Choroid plexus epithelial cell (primary cell): Measurements from ENCODE around the gene DNASE1L3.
"Not testable (repeated sequence)": the region's sequence is repeated elsewhere in the genome, so short reads cannot be mapped to it uniquely, and the experiment has no call there.

Experiments
- DNase-seq: peaks from one replicate; pipeline ENCODE4 v3.0.0-alpha.2; 2010; ENCODE audit warnings: low read depth
- H3K4me3 ChIP-seq: 2 replicates; pipeline ENCODE4 v1.5.1; 2011; ENCODE audit warnings: low read depth, mild to moderate bottlenecking, control low read depth, low read length, moderate library complexity
- CTCF ChIP-seq: conservative IDR thresholded peaks from 2 replicates; pipeline ENCODE4 v1.5.1; 2011; ENCODE audit warnings: low read depth, mild to moderate bottlenecking, control low read depth, inconsistent platforms, low read length, moderate library complexity

DNASE1L3 gene

GRCh38 chr3:58251631-58252035, 40.9 kb upstream of the DNASE1L3 start:
- DNase-seq: no peak
- no peak overlapping the region for H3K4me3 ChIP-seq
- TF ChIP-seq CTCF: no peak

- DNase-seq: no peak
- H3K4me3 ChIP-seq: no peak overlapping the region
- TF ChIP-seq CTCF: no peak
Measured at GRCh38 chr3:58250093-58250707, 39.4 kb upstream of the DNASE1L3 start.

GRCh38 chr3:58249358-58250092, 38.8 kb upstream of the DNASE1L3 start:
- no peak overlapping the region for H3K4me3 ChIP-seq
- peak; percentile 43 for DNase-seq

GRCh38 chr3:58246148-58247047, 35.6 kb upstream of the DNASE1L3 start:
- no peak for DNase-seq
- TF ChIP-seq CTCF: no peak
- no peak overlapping the region for H3K4me3 ChIP-seq

More at GRCh38 chr3:58249358-58250092, 38.8 kb upstream of the DNASE1L3 start:
- TF ChIP-seq CTCF: peak; percentile 65

GRCh38 chr3:58243976-58244585, 33.3 kb upstream of the DNASE1L3 start:
- no peak for TF ChIP-seq CTCF
- DNase-seq: no peak
- H3K4me3 ChIP-seq: no peak overlapping the region

GRCh38 chr3:58242860-58243259, 32.1 kb upstream of the DNASE1L3 start:
- not testable (repeated sequence) for DNase-seq, H3K4me3 ChIP-seq

- DNase-seq: no peak
Measured at GRCh38 chr3:58242340-58242739, 31.6 kb upstream of the DNASE1L3 start.

More at GRCh38 chr3:58242340-58242739, 31.6 kb upstream of the DNASE1L3 start:
- no peak for TF ChIP-seq CTCF
- no peak overlapping the region for H3K4me3 ChIP-seq
